Liver (tissue), 9 donors: ENCODE data around the gene SETD6. TPM values are rescaled to one million over a fixed set of nuclear protein-coding genes. Genes with fewer than 3 reads are reported as not detected.

ENCODE experiments used
- DNase-seq: peaks from one replicate; pipeline ENCODE4 v3.0.0-alpha.2; 2017; ENCODE audit warnings: low spot score
- H3K27ac ChIP-seq, 2 donors: one replicate each; pipeline ENCODE4 v1.7.0; 2013; ENCODE audit warnings: inconsistent platforms in 2 of 2, low read length in 2 of 2, control low read depth in 1 of 2, low read depth in 1 of 2, mild to moderate bottlenecking in 1 of 2
- H3K27me3 ChIP-seq, 4 donors: one replicate each; pipeline versions ENCODE4 v1.6.1 to v1.7.0; 2013; ENCODE audit warnings: low read length in 3 of 4, inconsistent platforms in 1 of 4, mild to moderate bottlenecking in 1 of 4, moderate library complexity in 1 of 4; ENCODE audit not compliant: control insufficient read depth in 4 of 4, insufficient read depth in 4 of 4
- H3K36me3 ChIP-seq, 4 donors: one replicate each; pipeline versions ENCODE4 v1.6.1 to v1.7.0; 2013; ENCODE audit warnings: low read length in 3 of 4, mild to moderate bottlenecking in 3 of 4, low read depth in 1 of 4, moderate library complexity in 1 of 4; ENCODE audit not compliant: control insufficient read depth in 4 of 4, insufficient read depth in 3 of 4
- H3K4me1 ChIP-seq, 4 donors: one replicate each; pipeline versions ENCODE4 v1.6.1 to v1.7.0; 2013; ENCODE audit warnings: low read length in 3 of 4, mild to moderate bottlenecking in 3 of 4, moderate library complexity in 1 of 4; ENCODE audit not compliant: control insufficient read depth in 4 of 4, insufficient read depth in 4 of 4
- H3K4me3 ChIP-seq, 3 donors: one replicate each; pipeline versions ENCODE4 v1.6.1 to v1.7.0; 2013; ENCODE audit warnings: low read length in 3 of 3, control low read depth in 1 of 3, low read depth in 1 of 3, mild to moderate bottlenecking in 1 of 3
- H3K9ac ChIP-seq, 2 donors: one replicate each; pipeline ENCODE4 v1.7.0; 2013; ENCODE audit warnings: low read length in 2 of 2, mild to moderate bottlenecking in 2 of 2, moderate library complexity in 2 of 2, control low read depth in 1 of 2, low read depth in 1 of 2
- H3K9me3 ChIP-seq, 4 donors: one replicate each; pipeline versions ENCODE4 v1.6.1 to v1.7.0; 2013; ENCODE audit warnings: low read length in 3 of 4; ENCODE audit not compliant: control insufficient read depth in 4 of 4
- EGR1 ChIP-seq, 2 donors: IDR thresholded peaks; 2 replicates each; pipeline ENCODE4 v1.6.1; 2016 to 2018; ENCODE audit warnings: antibody characterized with exemption in 2 of 2, low read depth in 2 of 2
- FOXA1 ChIP-seq: IDR thresholded peaks from 2 replicates; pipeline ENCODE4 v1.6.1; 2016; ENCODE audit warnings: antibody characterized with exemption
- FOXA2 ChIP-seq: IDR thresholded peaks from 2 replicates; pipeline ENCODE4 v1.6.1; 2016; ENCODE audit warnings: antibody characterized with exemption
- GABPA ChIP-seq, 2 donors: IDR thresholded peaks in 1 of 2; conservative IDR thresholded peaks in 1 of 2; 2 replicates each; pipeline ENCODE4 v1.6.1; 2016; ENCODE audit warnings: antibody characterized with exemption in 2 of 2, mild to moderate bottlenecking in 1 of 2, moderate library complexity in 1 of 2
- HNF4A ChIP-seq, 2 donors: conservative IDR thresholded peaks; 2 replicates each; pipeline ENCODE4 v1.6.1; 2016; ENCODE audit warnings: antibody characterized with exemption in 2 of 2, mild to moderate bottlenecking in 2 of 2
- JUND ChIP-seq, 2 donors: IDR thresholded peaks; 2 replicates each; pipeline ENCODE4 v1.6.1; 2016; ENCODE audit warnings: antibody characterized with exemption in 2 of 2
- NR2F2 ChIP-seq: IDR thresholded peaks from 2 replicates; pipeline ENCODE4 v1.6.1; 2016; ENCODE audit warnings: antibody characterized with exemption
- RAD21 ChIP-seq, 2 donors: IDR thresholded peaks; 2 replicates each; pipeline ENCODE4 v1.6.1; 2016; ENCODE audit warnings: antibody characterized with exemption in 2 of 2, mild to moderate bottlenecking in 2 of 2
- REST ChIP-seq: IDR thresholded peaks from 2 replicates; pipeline ENCODE4 v1.6.1; 2016; ENCODE audit warnings: antibody characterized with exemption, mild to moderate bottlenecking
- RXRA ChIP-seq, 2 donors: IDR thresholded peaks; 2 replicates each; pipeline ENCODE4 v1.6.1; 2017 to 2018; ENCODE audit warnings: antibody characterized with exemption in 2 of 2, mild to moderate bottlenecking in 1 of 2
- SP1 ChIP-seq: IDR thresholded peaks from 2 replicates; pipeline ENCODE4 v1.6.1; 2018; ENCODE audit warnings: antibody characterized with exemption, mild to moderate bottlenecking
- TAF1 ChIP-seq: conservative IDR thresholded peaks from 2 replicates; pipeline ENCODE4 v1.6.1; 2016; ENCODE audit warnings: antibody characterized with exemption, mild to moderate bottlenecking
- YY1 ChIP-seq: IDR thresholded peaks from 2 replicates; pipeline ENCODE4 v1.6.1; 2016; ENCODE audit warnings: antibody characterized with exemption, mild to moderate bottlenecking
- ZBTB33 ChIP-seq: IDR thresholded peaks from 2 replicates; pipeline ENCODE4 v1.6.1; 2016; ENCODE audit warnings: antibody characterized with exemption
- WGBS: extraction: QIAGEN DNeasy Blood & Tissue Kit; methylation state at CpG from one replicate; pipeline ENCODE4 v1.1.7; 2013; 5-methylcytosine and 5-hydroxymethylcytosine counted together
- polyA plus RNA-seq, 2 donors: library from polyadenylated mRNA; stranded (reverse) in 1 of 2; unstranded in 1 of 2; fragments of 200-250 nt in 1 of 2; fragments of >200 nt in 1 of 2; fragmentation: Nextera tagmentation in 1 of 2; extraction: Ambion mirVana in 1 of 2; gene quantifications; one replicate each; pipeline versions ENCODE4 v1.2.1 to v1.2.3, GENCODE V29; 2013 to 2015
- total RNA-seq, 2 donors: library from RNA; depleted of rRNA; stranded (reverse); fragments of >200 nt; gene quantifications; one replicate each; pipeline ENCODE4 v1.2.3, GENCODE V29; 2014
- TF ChIP-seq, protein P1 (sequence below): IDR thresholded peaks from 2 replicates; pipeline ENCODE4 v1.6.1; 2016; ENCODE audit warnings: antibody characterized with exemption
- donor health status: healthy.
- donor health status: healthy.
- donor health status: healthy.
- donor health status: healthy.
- donor health status: healthy.

Gene SETD6
- total and polyA plus RNA-seq, 4 donors: 6.9 to 17.7 (median 10.2) TPM

DNA sequence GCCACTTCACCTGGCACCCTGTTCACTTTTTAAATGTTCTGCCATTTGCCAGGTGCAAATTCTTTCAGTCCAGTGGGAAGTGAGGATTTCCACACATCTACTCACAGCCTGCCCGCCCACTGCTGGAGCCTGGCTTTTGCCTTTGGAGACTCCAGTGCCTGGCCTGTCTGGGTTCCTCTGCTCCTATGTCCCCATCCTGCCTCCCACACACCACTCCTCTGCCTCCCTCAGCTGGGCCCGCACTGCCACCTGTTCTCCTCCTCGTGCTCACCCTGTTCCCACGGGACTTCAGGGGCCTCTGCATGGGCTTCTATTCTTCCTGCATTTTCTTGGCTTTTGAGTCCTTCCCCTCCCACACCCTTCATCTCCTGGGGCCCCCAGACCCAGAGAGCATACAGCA, 23.3 kb upstream of the SETD6 start:
- 87% methylated on average over 4 of the region's 4 CpGs for WGBS
- Histone ChIP-seq H3K9ac (no peak overlapping the region), H3K27me3 (no peaks in the 10 kb centered on the region), H3K4me1 (peaks cover 0 to 7% (median 1%) of the 10 kb centered on the region in 4 donors), H3K27ac (no peak overlapping the region), H3K36me3 (no peaks in the 10 kb centered on the region), H3K9me3 (no peaks in the 10 kb centered on the region), H3K4me3 (no peak overlapping the region)
- no peak for DNase-seq
- TF ChIP-seq ZBTB33 (no peak), HNF4A (conservative IDR thresholded peaks at IDR 0.05) (no peak), RAD21 (IDR thresholded peaks at IDR 0.05) (no peak), FOXA2 (no peak), TAF1 (no peak), RXRA (IDR thresholded peaks at IDR 0.05) (no peak), EGR1 (IDR thresholded peaks at IDR 0.05; ENCODE audit: low read depth in 2 of 2) (no peak)
- TF ChIP-seq, protein P1, sequence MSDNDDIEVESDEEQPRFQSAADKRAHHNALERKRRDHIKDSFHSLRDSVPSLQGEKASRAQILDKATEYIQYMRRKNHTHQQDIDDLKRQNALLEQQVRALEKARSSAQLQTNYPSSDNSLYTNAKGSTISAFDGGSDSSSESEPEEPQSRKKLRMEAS: no peak

DNA sequence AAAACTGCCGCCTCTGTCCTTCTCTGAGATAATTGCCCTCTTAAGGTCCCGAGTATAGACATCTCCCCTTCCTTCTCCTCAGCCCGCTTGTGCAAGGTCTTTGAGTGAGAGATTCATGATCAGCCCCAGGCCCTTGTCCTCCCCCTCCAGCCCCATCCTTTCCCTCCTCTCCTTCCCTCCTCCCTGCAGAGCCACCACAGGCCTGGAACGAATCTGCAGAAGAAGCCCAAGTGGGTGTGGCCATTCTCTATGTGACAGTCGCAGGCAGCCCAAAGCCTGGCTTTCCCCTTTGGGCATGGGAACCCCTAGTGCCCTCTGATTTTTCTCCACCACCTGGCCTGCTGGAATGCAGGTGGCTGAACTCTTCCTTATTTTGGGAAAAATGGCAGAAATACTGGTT, 22.6 kb upstream of the SETD6 start:
- Histone ChIP-seq H3K27me3 (no peaks in the 10 kb centered on the region), H3K36me3 (no peaks in the 10 kb centered on the region), H3K4me3 (no peak overlapping the region), H3K4me1 (peaks cover 0 to 3% (median 0%) of the 10 kb centered on the region in 4 donors), H3K9ac (no peak overlapping the region), H3K9me3 (no peaks in the 10 kb centered on the region), H3K27ac (no peak overlapping the region)
- 54% methylated on average over 5 of the region's 5 CpGs for WGBS
- TF ChIP-seq GABPA (IDR thresholded peaks at IDR 0.05 in 1 of 2, conservative IDR thresholded peaks at IDR 0.05 in 1 of 2): no peak
- TF ChIP-seq FOXA1: no peak
- no peak for TF ChIP-seq HNF4A (conservative IDR thresholded peaks at IDR 0.05)
- no peak for TF ChIP-seq SP1
- TF ChIP-seq JUND (IDR thresholded peaks at IDR 0.05): no peak
- no peak for TF ChIP-seq YY1
- no peak for DNase-seq

GRCh38 chr16:58493756-58494431, 21.4 kb upstream of the SETD6 start:
- no peak for DNase-seq
- Histone ChIP-seq H3K36me3 (no peaks in the 10 kb centered on the region), H3K9me3 (no peaks in the 10 kb centered on the region), H3K27me3 (no peaks in the 10 kb centered on the region), H3K4me3 (no peak overlapping the region), H3K9ac (no peak overlapping the region), H3K27ac (no peak overlapping the region), H3K4me1 (no peaks in the 10 kb centered on the region)
- TF ChIP-seq, protein P1: no peak
- no peak for TF ChIP-seq SP1
- no peak for TF ChIP-seq FOXA1
- TF ChIP-seq GABPA (IDR thresholded peaks at IDR 0.05 in 1 of 2, conservative IDR thresholded peaks at IDR 0.05 in 1 of 2): no peak
- TF ChIP-seq NR2F2: no peak
- no peak for TF ChIP-seq FOXA2
- no peak for TF ChIP-seq YY1
- no peak for TF ChIP-seq REST
- TF ChIP-seq RAD21 (IDR thresholded peaks at IDR 0.05): no peak
- 84% methylated on average over 20 of the region's 20 CpGs for WGBS
